ENCODE data around the gene ARHGAP26.

- no peak for TF ChIP-seq POLR2AphosphoS5 (IDR thresholded peaks at IDR 0.05; ENCODE audit: low read depth, low read length)
- TF ChIP-seq, protein P1, sequence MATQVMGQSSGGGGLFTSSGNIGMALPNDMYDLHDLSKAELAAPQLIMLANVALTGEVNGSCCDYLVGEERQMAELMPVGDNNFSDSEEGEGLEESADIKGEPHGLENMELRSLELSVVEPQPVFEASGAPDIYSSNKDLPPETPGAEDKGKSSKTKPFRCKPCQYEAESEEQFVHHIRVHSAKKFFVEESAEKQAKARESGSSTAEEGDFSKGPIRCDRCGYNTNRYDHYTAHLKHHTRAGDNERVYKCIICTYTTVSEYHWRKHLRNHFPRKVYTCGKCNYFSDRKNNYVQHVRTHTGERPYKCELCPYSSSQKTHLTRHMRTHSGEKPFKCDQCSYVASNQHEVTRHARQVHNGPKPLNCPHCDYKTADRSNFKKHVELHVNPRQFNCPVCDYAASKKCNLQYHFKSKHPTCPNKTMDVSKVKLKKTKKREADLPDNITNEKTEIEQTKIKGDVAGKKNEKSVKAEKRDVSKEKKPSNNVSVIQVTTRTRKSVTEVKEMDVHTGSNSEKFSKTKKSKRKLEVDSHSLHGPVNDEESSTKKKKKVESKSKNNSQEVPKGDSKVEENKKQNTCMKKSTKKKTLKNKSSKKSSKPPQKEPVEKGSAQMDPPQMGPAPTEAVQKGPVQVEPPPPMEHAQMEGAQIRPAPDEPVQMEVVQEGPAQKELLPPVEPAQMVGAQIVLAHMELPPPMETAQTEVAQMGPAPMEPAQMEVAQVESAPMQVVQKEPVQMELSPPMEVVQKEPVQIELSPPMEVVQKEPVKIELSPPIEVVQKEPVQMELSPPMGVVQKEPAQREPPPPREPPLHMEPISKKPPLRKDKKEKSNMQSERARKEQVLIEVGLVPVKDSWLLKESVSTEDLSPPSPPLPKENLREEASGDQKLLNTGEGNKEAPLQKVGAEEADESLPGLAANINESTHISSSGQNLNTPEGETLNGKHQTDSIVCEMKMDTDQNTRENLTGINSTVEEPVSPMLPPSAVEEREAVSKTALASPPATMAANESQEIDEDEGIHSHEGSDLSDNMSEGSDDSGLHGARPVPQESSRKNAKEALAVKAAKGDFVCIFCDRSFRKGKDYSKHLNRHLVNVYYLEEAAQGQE (IDR thresholded peaks at IDR 0.05; ENCODE audit: insufficient read depth in 1 of 2, low read depth in 2 of 2, low read length in 2 of 2) = no peak
- TF ChIP-seq SIN3A (IDR thresholded peaks at IDR 0.05; ENCODE audit: borderline replicate concordance, insufficient read depth, low read length) = no peak
- no peak for TF ChIP-seq FOXP2 (optimal IDR thresholded peaks at IDR 0.05; ENCODE audit: borderline replicate concordance, extremely low read depth, extremely low read length, insufficient read depth)
These were observed 62.1 kb downstream of the ARHGAP26 start for GRCh38 chr5:142832263-142832662.

All from PFSK-1 (cell line).